HTERT RPE-1 (cell line): ENCODE data around the gene FHOD3.
"Not testable (repeated sequence)": the region's sequence is repeated elsewhere in the genome, so short reads cannot be mapped to it uniquely, and the experiment has no call there.

Source experiments
- in situ Hi-C: fragments of 300-500 bp; cut with MboI; formaldehyde crosslinking; loops from 4 replicates; pipeline ENCODE4 v1.14.3; 2020; ENCODE audit warnings: low sequenced_read_pairs

The FHOD3 gene

DNA sequence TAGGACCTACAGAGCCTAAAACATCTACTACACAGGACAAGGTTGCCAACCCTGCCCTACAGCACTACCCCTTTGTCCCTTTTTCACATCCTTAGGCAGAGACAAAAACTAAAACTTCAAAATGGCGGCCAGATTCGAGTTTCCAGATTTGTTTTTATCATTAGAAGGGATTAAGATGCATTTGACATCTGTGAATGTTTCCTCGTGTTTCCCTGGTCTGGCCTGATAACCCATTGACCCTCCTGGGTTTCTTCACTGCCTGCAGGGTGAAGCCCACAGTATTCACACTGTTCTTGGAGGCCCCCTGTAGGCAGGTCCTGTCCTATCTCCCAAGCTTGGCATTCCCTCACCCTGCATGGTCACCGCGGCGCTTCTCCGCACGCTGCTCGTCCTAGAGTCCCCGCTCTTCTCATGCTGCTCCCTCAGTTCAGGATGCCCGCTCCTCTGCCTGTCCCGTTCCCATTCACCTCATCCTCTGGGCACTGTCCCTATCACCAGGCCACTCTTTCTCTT lies 463.7 kb downstream of the FHOD3 start:
- in situ Hi-C loops = no loop called here

DNA sequence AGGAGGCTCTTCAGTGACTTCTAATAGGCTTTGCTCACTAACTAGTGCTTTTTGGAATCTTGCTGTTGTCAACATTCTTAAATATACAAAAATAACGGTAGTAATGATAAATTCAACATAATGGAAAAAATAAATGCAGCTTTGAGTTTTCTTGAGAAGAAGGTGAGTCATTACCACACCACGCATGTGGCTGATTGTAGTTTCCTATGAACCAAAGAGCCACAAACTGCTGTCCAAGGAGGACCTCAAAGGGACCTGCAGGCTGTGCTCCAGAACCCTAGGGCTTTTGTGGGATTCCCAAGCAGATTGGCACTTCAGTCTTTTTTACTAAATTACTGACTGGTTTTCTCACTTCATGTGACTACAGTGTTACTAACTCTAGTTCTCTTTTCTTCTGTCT lies 464.6 kb downstream of the FHOD3 start:
- in situ Hi-C loops = no loop called here

DNA sequence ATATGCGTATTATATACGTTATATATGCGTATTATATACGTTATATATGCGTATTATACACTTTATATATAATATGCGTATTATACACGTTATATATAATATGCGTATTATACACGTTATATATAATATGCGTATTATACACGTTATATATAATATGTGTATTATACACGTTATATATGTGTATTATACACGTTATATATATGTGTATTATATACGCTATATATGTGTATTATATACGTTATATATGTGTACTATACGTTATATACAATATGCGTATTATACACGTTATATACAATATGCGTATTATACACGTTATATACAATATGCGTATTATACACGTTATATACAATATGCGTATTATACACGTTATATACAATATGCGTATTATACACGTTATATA lies 465.5 kb downstream of the FHOD3 start:
- in situ Hi-C loops = not testable (repeated sequence)

DNA sequence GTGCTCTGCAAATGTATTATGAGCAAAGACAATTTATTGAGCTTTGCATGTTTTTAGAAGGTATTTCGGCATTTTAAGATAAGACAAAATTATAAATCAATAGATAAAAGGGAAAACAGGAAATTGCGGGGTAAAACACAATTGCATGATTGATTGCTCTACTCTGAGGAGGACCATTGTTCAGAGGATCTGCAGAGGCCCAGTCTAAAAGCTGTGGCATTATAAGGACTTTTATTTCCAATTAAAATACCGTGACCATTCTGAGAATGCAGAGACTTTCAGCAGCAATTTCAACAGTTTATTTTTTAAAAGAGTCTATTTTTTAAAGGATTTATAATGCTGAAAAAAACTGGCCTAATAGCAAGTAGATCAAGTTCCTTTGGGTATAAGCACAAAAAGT lies 469.3 kb downstream of the FHOD3 start:
- in situ Hi-C loops = no loop called here

DNA sequence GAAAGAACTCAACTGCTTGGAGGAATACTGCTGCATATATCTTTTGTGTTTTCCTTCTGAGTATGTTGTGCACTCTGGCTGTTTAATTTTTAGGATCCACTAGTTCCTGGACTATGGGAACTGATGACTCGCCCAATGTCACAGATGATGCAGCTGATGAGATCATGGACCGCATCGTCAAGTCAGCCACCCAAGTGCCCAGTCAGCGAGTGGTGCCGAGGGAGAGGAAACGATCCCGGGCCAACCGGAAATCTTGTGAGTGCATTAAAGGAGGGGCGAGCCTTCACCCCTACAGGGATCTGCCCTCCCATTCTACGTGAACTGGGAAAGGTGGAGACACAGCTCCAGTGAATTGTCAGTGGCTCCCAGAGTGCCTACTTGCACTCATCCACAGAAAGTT lies 471.7 kb downstream of the FHOD3 start:
- in situ Hi-C loops = no loop called here

DNA sequence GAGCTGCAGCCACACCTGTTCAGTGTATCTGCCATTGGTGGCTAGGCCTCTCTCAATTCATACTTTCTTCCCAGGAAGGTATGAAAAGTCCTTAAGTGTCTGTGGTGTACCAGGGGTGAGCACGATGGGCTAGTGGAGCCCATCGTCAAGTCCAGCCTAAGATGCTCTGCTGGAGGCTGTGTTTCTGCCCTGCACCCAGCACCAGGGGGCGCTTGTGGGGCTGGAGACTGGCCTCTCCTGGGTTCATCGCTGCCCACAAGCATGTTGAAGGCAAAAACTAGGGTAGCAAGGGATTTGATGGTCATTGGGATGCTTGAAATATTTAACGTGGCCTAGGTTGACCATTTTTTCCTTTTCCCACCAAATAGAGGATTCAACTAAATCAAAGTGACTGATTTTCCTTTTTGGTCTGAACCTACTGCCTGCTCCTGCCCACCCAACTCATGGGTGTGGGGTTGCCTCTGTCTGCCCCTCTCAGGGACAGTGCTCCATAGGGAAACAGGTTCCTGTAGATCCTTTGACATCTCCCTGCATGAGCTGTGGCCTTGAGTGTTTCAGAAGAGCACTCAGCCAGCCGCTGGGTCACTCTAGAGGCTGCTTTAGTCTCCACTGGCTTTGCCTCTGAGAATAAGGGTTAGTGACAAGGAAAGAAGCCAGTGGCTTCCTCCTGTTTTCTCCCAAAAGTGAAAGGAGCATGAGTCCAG lies 472.2 kb downstream of the FHOD3 start:
- in situ Hi-C loops = no loop called here

DNA sequence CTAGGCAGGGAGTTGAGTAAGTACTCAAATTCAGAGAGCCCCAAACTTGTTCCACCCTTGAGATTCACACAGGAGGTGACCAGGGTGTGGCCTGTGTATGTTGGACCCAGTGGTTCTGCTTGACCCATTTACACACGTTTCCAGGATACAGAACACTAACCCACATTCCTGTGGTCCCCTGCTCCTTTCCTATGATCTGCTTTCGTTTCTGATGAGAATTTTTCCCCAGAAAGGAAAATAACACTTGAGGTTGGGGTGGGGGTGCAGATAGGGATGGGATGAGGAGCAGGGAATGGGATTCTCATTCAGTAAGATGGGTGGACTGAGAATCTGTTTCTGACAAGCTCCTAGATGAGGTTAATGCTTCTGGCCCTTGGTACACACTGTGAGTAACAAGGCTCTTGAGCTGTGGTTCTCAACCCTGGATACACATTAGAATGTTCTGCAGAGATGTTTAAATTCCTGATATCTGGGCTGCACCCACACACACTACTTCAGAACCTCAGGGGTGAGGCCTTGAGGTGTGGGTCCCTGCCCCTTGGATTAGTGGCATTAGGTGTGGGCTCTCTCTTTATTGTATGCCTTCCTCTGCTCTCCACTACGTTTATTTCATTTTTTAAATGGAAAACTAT lies 472.9 kb downstream of the FHOD3 start:
- in situ Hi-C loops = no loop called here

DNA sequence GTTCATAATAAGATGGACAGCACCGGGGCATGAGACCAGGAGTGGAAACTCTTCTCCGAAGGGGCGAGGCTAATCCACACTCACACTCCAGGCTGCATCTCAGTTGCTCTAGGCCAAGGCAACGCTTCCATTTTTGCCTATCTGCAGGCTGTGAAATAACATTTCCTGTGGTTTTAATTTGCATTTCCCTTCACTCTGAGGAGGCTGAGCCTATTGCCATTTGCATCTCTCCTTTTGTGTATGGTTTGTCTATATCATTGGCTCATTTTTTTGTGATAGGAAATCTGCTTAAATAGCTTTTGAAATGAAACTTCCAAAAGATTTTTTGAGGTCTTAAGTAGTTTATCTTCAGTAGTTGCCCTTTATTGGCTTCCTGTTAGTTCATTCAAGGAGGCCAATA lies 473.7 kb downstream of the FHOD3 start:
- in situ Hi-C loops = no loop called here

DNA sequence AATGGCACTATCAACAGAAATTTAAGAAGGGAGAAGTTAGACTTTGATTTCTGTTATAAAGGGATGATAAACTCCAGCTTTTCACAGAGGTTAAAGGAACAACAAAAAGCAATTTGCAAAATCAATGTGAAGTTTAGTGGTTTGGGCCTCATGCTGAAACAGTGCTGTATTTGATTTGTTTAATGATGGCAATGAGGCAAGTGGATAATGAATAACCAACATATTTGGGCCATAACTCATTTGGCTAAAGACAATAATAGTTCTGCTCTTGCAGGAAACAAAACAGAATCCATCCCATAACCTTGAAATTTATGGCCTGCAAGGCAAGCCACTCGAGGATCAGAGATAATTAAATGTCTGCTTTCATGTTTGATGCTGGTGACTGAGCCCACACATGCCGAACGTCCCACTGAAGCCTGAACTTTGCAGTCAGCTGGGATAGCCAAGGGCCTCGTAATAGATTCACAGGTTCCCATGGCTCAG lies 474.8 kb downstream of the FHOD3 start:
- in situ Hi-C loops = no loop called here

DNA sequence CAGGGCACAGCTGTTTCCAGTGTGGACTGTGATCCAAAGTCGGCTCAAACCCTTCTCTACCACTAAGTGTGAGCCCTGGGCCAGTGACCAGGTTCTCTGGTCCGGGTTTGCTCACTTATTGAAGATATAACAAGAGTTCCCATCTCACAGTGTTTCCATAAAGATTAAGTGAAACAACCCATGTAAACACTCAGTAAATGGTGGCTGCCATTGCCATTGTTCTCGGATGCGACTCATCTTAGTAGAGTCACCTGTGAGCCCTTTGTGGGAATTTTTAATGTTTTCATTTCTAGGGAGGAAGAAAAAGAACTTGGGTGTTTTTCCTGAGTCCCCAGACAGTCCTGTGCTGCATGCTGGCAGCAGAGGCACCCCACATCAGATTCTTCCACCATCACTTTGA lies 477.9 kb downstream of the FHOD3 start:
- in situ Hi-C loops = no loop called here

DNA sequence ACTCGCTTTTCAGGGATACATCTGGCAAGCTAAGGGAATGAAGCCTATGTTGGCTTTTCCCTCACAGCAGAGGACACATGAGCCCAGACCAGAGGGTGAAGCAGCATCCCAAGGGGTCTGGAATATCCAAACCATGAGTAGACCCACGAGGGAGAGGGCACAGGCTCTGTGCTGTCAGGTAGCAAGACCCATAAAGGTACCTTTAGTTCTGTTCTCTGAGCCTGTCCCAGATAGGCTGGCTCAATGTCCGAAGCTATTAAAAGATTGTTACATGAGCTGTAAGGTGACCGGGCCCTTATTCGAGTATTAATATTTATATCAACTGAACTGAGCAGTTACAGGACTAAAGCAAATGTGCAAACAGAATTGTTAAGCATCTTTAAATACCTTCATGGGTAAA lies 479.1 kb downstream of the FHOD3 start:
- in situ Hi-C loops = no loop called here

DNA sequence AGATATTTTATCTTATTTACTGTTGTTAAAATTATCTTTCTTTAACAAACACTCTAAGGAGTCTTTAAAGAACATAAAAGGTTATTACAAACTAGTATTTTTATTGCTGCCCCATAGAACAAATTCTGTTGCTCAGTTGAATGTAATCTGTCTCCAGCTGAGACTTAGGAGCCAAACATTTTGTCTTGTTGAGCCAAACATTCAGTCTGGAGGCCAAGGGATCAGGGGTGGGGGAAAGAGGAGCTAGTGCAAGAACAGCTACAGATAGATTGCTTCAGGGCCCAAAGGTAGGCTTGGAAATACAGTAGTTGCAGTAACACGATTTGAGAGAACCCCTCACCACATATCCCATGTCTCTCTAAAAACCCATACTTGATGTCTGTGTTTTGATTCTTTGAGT lies 480.1 kb downstream of the FHOD3 start:
- in situ Hi-C loops = no loop called here

DNA sequence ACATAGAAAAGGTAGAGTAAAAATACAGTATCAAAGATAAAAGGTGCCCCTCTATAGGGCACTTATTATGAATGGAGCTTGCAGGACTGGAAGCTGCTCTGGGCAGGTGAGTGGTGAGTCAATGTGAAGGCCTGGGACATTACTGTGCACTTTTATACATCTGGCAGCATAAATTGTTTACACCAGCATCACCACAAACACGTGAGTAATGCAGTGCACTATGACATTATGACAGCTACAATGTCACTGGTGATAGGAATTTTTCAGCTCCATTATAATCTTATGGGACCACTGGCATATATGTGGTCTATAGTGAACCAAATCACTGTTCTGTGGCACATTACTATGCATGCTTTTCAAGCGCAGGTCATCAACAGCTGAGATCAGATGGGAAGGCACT lies 483.2 kb downstream of the FHOD3 start:
- in situ Hi-C loops = no loop called here

DNA sequence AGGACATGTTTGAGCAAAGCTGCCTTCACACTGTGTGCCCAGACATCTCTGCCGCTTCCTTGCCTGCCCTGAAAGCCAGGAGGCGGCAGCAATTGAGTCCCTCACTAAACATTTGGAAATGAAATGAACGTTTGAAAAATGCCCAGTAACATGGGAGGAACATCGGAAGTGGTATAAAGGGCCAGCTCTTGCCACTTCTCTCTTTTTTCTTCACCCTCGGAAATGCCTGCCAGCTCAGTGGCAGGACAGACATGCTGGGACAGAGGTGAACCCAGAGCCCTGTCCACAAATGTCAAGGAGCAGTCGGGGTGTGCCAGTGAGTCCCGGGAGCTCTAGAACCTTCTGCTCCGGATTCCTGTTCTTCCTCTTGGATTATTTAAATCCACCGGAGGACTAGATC lies 485.2 kb downstream of the FHOD3 start:
- in situ Hi-C loops = no loop called here

DNA sequence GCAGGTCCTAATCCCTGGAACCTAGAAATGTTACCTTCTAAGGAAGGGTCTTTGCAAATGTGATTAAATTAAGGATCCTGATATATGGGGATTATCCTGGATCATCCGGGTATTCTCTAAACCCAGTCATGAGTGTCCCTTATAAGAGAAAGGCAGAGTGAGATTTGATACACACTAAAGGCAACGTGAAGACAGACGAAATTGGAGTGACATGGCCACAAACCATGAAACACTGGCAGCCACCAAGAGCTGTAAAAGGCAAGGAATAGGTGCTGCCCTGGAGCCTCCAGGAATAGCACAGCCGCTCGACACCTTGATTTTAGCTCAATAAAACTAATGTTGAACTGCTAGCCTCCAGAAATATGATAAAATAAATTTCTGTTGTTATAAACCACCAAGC lies 486.3 kb downstream of the FHOD3 start:
- in situ Hi-C loops = no loop called here

DNA sequence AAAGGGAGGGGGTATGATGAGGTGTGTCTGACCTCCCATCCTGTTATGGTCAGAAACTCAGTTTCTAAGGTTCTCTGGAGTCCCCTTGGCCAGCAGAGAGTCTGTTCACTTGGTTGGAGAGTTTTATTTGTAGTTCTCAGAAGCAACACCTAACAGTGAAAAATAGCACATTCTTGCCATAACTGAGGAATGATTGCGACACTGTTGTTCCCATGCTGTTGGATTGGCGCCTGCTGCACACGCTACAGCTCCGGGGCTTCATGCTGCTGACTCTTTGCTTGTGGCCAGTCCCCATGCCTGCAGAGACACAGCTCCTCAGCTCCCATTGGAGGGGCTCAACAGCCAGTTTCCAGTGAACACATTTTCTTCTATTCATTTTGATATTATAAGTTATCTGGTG lies 489.2 kb downstream of the FHOD3 start:
- in situ Hi-C loops = no loop called here

DNA sequence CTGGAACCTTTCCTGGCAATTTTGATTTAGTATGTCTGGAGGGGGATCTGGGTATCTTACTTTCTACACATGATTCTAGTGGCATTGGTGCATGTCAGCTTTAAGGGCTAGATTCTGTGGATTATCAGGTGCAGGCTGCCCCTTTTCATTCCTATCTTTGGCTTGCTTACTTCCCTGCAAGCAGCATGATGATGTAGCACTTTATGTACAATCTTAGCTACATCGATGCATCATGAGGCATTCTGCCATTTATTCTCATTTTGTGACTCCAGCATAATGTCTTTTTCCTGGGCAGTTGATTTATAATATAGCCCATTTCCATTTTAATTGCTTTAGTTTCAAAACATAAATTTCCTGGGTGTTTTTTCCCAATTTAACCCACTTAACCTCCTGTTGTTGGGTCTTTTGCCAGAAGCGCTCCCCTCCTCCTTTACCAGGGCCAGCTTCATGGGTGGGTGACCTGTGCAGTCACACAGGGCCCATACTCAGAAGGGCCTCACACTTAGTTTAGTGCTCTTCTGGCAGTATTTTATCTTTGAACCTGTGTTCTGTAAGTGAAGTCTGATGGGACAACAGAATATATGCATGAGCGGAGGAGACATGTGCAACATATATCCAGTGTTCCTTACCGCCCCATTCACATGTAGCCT lies 495.2 kb downstream of the FHOD3 start:
- in situ Hi-C loops = no loop called here

DNA sequence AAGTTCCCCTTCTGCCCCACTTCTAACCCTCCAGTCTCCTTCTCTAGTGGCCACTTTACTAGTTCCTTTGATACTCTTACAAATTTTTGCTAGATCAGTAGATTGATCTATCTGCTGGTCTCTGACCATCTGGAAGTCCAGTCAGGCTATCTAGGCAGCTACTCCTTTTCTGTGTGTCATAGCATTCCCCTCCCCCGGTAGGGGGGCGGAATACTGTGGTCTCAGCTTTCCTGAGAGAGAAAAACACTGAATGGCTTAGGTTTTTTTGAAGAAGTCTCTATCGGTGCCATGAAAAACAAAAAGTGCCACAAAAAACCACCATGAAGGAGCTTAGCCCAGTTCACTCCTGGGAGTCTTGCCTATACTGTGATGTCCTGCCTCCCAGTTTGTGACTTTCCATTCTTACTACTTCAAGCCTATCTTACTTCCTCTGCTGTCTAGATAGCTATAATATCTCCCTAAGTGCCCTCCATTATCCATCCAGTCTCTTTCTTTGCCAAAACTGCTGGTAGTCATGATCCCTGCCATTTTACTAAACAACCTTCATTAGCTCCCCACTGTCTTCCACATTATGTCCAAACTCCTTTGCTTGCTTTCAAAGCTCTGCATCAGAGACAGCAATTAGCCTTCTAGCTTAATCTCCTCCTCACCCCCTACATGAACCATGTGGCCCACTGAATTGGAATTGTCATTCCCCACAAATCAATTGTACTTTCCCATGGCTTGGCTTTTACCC lies 501.4 kb downstream of the FHOD3 start:
- in situ Hi-C loops = no loop called here

DNA sequence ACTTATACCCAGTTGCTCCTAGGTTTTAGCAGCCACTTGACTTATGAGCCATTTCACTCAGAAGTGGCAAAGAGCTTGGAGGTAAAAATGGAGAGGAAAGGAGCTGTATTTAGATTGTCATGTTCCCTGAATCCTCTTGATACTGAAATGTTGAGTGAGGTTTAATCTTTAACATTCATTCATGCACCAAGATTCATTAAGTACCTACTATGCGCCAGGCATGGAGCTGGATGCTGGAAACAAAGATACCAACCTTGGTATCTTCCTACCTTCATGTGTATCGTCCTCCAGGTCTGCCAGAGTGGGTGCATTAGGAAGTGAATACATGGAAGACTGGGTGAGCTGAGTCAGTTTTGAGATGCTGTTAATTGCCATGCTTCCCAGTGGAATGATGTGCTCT lies 507.6 kb downstream of the FHOD3 start:
- in situ Hi-C loops = no loop called here

DNA sequence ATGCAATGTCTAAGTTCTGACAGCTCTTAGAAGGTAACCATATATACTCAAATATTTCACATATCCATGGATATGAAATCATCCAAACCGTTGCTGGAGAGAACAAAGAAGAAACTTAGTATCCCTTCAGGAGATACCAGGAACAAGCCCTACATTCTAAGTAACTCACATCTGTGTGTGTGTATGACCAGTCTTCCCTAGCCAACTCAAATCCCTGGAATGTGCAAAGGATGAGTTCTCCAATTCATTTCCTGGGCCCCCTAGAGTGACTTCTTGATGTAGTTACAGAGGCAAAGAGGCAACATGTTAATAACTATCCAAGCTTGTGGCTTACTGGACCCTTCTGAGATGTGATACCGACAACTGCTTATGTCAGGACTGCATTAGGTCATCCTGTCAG lies 511.2 kb downstream of the FHOD3 start:
- in situ Hi-C loops = no loop called here

DNA sequence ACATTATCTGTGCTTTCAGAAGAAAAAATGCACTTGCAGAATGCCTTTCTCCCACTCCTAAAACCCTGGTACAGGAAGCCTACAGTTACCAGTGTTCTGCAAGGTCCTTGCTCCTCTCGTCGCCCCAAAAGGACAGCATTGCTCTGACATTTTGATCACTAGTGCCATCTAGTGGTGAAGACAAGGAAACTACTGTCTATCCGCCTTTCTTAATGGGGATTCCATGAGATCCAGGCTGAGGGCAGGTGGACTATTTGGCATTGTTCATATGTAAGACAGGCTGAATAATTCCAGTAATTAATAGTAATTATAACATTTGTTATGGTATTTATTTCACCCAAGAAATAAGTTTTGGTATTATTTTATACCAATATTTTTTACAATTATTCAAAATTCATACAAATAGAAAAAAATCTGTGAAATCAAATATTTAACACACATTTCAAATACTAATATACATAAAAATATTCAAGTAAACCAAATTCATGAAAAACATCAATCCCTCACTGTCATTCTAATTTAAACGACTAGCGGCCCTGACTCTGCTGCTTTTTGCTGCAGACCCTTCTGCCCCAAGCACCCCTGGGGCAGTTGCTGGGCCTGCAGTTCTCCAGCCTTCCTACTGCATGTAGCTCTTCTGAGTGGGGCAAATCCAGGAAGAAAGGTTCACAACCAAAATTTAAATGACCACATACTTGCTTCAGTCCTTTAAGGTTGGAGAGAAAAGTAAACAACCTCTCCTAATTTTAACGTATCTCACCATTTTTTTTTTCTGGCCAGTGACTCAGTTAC lies 512.3 kb downstream of the FHOD3 start:
- in situ Hi-C loops = no loop called here
